Lung (tissue), 12 donors: Measurements from ENCODE around the gene LGR6. TPM values are rescaled to one million over a fixed set of nuclear protein-coding genes. Genes with fewer than 3 reads are reported as not detected.

Experiments used
- ATAC-seq: fragments of 200-7000 bp; cut with Tn5 transposase; one replicate; pipeline ENCODE4 v1.9.1; 2020; ENCODE audit warnings: moderate number of reproducible peaks; ENCODE audit not compliant: insufficient read depth, low FRiP score
- DNase-seq, 3 donors: peaks; one replicate each; pipeline ENCODE4 v3.0.0-alpha.2; 2013 to 2017
- H3K27ac ChIP-seq, 2 donors: one replicate each; pipeline ENCODE4 v1.5.1; 2013; ENCODE audit warnings: mild to moderate bottlenecking in 2 of 2, moderate library complexity in 2 of 2, control low read depth in 1 of 2, inconsistent platforms in 1 of 2, low read depth in 1 of 2, low read length in 1 of 2
- H3K27me3 ChIP-seq, 3 donors: one replicate each; pipeline ENCODE4 v1.5.1; 2013; ENCODE audit warnings: low read length in 2 of 3; ENCODE audit not compliant: control insufficient read depth in 3 of 3, insufficient read depth in 3 of 3
- H3K36me3 ChIP-seq, 4 donors: one replicate each; pipeline ENCODE4 v1.5.1; 2013; ENCODE audit warnings: low read length in 4 of 4, mild to moderate bottlenecking in 1 of 4, moderate library complexity in 1 of 4; ENCODE audit not compliant: control insufficient read depth in 4 of 4, insufficient read depth in 4 of 4
- H3K4me1 ChIP-seq, 5 donors: one replicate each; pipeline ENCODE4 v1.5.1; 2013; ENCODE audit warnings: low read length in 5 of 5, mild to moderate bottlenecking in 2 of 5, moderate library complexity in 1 of 5; ENCODE audit not compliant: control insufficient read depth in 5 of 5, insufficient read depth in 5 of 5
- H3K4me3 ChIP-seq: one replicate; pipeline ENCODE4 v1.5.1; 2013; ENCODE audit warnings: mild to moderate bottlenecking, control low read depth, moderate library complexity
- H3K9ac ChIP-seq, 2 donors: one replicate each; pipeline ENCODE4 v1.5.1; 2013; ENCODE audit warnings: low read length in 2 of 2, control low read depth in 1 of 2; ENCODE audit not compliant: insufficient read depth in 1 of 2
- H3K9me3 ChIP-seq, 4 donors: one replicate each; pipeline ENCODE4 v1.5.1; 2013; ENCODE audit warnings: low read length in 3 of 4, mild to moderate bottlenecking in 1 of 4, moderate library complexity in 1 of 4; ENCODE audit not compliant: control insufficient read depth in 4 of 4, insufficient read depth in 3 of 4
- WGBS, 2 donors: extraction: QIAGEN DNeasy Blood & Tissue Kit; methylation state at CpG; one replicate each; pipeline ENCODE4 v1.1.7; 2013; 5-methylcytosine and 5-hydroxymethylcytosine counted together
- polyA plus RNA-seq, 2 donors: library from polyadenylated mRNA; stranded (reverse); fragments of 200-250 nt; gene quantifications; one replicate each; pipeline ENCODE4 v1.2.1, GENCODE V29; 2013
- total RNA-seq, 2 donors: library from RNA; depleted of rRNA in 1 of 2; stranded (reverse); fragments of >200 nt in 1 of 2; gene quantifications; one replicate each; pipeline ENCODE4 v1.2.1, GENCODE V29; 2014 to 2021
- TF ChIP-seq, protein P1 (sequence below): IDR thresholded peaks from 2 replicates; pipeline ENCODE4 v1.5.1; 2012; ENCODE audit warnings: mild to moderate bottlenecking; ENCODE audit errors: control extremely low read depth, extremely low read depth
- donor health status: control.
- donor health status: control.
- donor health status: Bipolar disorder and iron deficiency.
- donor health status: healthy.
- donor health status: DM: yes; HTN: yes; CAD: no.

Gene LGR6
- total and polyA plus RNA-seq, 4 donors: 0.57 to 4.1 (median 1.3) TPM

GRCh38 chr1:202161151-202162046, 32.2 kb upstream of the LGR6 start:
- no peaks in the 10 kb centered on the region for H3K36me3 ChIP-seq
- no peak overlapping the region for H3K9ac ChIP-seq
- 44 to 61% methylated on average over 22 of the region's 22 CpGs for WGBS, 2 donors
- H3K9me3 ChIP-seq: no peaks in the 10 kb centered on the region
- H3K27me3 ChIP-seq: no peaks in the 10 kb centered on the region
- ATAC-seq (no peak), DNase-seq (peak in 1 of 3 donors; percentile 21)
- no peak overlapping the region for H3K27ac ChIP-seq
- H3K4me1 ChIP-seq: peaks cover 0 to 20% (median 10%) of the 10 kb centered on the region in 5 donors
- TF ChIP-seq, protein P1, sequence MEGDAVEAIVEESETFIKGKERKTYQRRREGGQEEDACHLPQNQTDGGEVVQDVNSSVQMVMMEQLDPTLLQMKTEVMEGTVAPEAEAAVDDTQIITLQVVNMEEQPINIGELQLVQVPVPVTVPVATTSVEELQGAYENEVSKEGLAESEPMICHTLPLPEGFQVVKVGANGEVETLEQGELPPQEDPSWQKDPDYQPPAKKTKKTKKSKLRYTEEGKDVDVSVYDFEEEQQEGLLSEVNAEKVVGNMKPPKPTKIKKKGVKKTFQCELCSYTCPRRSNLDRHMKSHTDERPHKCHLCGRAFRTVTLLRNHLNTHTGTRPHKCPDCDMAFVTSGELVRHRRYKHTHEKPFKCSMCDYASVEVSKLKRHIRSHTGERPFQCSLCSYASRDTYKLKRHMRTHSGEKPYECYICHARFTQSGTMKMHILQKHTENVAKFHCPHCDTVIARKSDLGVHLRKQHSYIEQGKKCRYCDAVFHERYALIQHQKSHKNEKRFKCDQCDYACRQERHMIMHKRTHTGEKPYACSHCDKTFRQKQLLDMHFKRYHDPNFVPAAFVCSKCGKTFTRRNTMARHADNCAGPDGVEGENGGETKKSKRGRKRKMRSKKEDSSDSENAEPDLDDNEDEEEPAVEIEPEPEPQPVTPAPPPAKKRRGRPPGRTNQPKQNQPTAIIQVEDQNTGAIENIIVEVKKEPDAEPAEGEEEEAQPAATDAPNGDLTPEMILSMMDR: no peak
- no peak overlapping the region for H3K4me3 ChIP-seq

DNA sequence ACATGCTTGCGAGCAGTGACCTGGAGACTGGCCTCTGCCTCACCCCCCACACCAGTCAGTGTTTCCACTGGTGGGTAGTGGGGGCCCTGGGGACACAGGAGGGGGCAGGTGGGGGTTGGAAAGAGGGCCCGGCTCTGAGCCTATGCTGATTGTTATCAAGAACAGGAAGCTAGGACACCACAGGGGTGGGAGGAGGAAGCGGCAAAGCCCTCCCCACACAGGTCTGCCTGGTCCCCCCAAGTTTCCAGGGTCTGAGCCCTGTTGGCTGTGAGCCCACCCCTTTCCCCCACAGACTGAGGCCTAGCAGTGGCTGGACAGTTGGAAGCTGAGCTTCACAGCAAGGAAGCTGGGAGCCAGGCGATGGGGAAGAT, 31.6 kb upstream of the LGR6 start:
- Histone ChIP-seq H3K4me3 (no peak overlapping the region), H3K36me3 (no peaks in the 10 kb centered on the region), H3K9me3 (no peaks in the 10 kb centered on the region), H3K9ac (no peak overlapping the region), H3K4me1 (peaks cover 0 to 20% (median 10%) of the 10 kb centered on the region in 5 donors), H3K27me3 (no peaks in the 10 kb centered on the region), H3K27ac (no peak overlapping the region)
- ATAC-seq: no peak
- TF ChIP-seq, protein P1: no peak
- DNase-seq: no peak
- 24 to 50% methylated on average over 4 of the region's 4 CpGs for WGBS, 2 donors

DNA sequence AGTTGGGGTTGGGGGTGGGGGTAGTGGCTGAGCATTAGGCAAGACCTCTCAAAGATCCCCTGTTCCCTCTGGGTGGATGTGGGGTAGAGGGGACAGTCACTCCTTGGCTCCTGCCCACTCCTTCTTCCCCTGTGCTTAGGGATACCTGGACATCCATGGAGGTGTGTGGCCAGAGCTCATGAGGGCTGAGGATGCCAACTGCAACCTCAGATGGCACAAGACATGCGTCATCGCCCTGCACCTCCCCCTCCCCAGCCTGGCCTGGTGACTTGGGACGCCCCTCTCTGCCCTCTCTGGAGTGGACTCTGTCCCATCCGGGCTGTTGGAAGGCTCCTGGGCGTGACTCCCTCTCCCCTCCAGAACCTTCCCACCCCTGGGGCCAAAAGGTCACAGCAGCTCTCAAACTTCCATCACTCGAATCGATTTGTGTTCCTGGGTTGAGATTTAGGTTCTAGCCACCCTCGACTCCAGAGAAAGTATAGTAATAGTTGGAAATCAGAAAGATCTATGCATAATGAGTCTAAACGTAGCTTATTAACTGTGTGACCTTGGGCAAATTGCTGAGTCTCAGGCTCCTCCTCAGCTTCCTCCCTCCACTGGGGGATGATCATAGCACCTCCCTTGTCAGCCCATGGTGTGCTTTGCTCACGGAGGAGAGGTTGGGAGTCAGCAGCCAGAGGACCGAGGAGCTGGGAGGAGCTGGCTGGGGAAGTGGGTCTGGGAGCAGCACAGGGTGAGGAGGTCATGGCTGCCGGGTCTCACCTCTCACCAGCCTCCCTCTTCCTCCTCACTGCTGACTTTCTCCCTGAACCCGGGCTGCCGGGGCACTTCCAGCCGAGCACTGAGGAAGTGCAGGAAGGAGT, 30.9 kb upstream of the LGR6 start:
- Histone ChIP-seq H3K4me3 (no peak overlapping the region), H3K9me3 (no peaks in the 10 kb centered on the region), H3K36me3 (no peaks in the 10 kb centered on the region), H3K27ac (no peak overlapping the region), H3K27me3 (no peaks in the 10 kb centered on the region), H3K4me1 (peaks cover 0 to 22% (median 10%) of the 10 kb centered on the region in 5 donors), H3K9ac (no peak overlapping the region)
- 29 to 49% methylated on average over 15 of the region's 15 CpGs for WGBS, 2 donors
- ATAC-seq (no peak), DNase-seq (no peak)
- TF ChIP-seq, protein P1: no peak
